Measurements from ENCODE around the gene CDH9. TPM values are rescaled to one million over a fixed set of nuclear protein-coding genes. Genes with fewer than 3 reads are reported as not detected.

CDH9 gene
- total RNA-seq, 1 donor from 2014 or later: not detected

DNA sequence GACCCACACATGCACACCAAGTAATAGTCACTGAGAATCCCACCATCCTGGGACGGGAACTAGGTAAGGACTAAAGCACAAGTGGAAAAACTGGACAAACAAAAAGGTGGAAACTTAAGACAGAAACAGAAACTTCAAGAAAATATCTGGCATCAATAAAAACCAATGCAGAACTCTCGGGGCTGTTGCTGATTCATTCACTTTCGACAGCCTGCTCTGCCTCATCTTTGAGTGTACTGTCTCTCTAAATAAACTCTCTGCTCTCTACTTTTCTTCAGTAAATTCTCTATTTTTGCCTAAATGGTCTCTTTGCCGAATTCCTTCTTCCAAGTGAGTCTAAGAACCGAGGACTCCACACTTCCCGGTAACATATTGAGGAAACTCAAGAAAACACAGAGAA is 116.9 kb downstream of the CDH9 start:
- Histone ChIP-seq H3K27ac (no peak overlapping the region), H3K27me3 (no peaks in the 10 kb centered on the region), H3K36me3 (no peaks in the 10 kb centered on the region), H3K4me3 (no peak overlapping the region), H3K9me3 (no peaks in the 10 kb centered on the region), H3K4me1 (no peaks in the 10 kb centered on the region)
- TF ChIP-seq, protein P1, sequence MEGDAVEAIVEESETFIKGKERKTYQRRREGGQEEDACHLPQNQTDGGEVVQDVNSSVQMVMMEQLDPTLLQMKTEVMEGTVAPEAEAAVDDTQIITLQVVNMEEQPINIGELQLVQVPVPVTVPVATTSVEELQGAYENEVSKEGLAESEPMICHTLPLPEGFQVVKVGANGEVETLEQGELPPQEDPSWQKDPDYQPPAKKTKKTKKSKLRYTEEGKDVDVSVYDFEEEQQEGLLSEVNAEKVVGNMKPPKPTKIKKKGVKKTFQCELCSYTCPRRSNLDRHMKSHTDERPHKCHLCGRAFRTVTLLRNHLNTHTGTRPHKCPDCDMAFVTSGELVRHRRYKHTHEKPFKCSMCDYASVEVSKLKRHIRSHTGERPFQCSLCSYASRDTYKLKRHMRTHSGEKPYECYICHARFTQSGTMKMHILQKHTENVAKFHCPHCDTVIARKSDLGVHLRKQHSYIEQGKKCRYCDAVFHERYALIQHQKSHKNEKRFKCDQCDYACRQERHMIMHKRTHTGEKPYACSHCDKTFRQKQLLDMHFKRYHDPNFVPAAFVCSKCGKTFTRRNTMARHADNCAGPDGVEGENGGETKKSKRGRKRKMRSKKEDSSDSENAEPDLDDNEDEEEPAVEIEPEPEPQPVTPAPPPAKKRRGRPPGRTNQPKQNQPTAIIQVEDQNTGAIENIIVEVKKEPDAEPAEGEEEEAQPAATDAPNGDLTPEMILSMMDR (IDR thresholded peaks at IDR 0.05): no peak
- ATAC-seq (no peak), DNase-seq (no peak)
- intact Hi-C loops (cut with DNase I): no loop called here

DNA sequence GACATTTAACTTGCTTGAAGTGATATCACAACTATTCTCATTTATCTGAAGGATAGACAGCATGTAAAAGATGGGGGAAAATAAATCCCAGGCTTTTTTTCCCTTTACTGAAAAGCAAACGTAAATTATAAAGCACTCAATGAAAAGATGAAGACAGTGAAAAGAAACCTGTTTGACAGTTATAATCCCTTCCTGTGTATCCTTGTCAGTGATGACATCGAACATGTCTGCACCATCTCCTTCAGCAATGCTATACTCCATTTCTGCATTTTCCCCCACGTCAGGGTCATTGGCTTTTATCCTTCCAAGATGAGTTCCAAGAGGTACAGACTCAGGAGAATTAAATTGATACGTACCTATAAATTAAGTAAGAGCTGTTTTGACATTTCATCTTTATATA is 134.9 kb downstream of the CDH9 start:
- H3K36me3 ChIP-seq: no peaks in the 10 kb centered on the region
- DNase-seq (no peak), ATAC-seq (no peak)
- intact Hi-C loops (cut with DNase I): no loop called here
- H3K27ac ChIP-seq: no peak overlapping the region
- no peaks in the 10 kb centered on the region for H3K4me1 ChIP-seq
- H3K9me3 ChIP-seq: no peaks in the 10 kb centered on the region
- no peak overlapping the region for H3K4me3 ChIP-seq
- no peaks in the 10 kb centered on the region for H3K27me3 ChIP-seq
- TF ChIP-seq, protein P1 (IDR thresholded peaks at IDR 0.05): no peak

DNA sequence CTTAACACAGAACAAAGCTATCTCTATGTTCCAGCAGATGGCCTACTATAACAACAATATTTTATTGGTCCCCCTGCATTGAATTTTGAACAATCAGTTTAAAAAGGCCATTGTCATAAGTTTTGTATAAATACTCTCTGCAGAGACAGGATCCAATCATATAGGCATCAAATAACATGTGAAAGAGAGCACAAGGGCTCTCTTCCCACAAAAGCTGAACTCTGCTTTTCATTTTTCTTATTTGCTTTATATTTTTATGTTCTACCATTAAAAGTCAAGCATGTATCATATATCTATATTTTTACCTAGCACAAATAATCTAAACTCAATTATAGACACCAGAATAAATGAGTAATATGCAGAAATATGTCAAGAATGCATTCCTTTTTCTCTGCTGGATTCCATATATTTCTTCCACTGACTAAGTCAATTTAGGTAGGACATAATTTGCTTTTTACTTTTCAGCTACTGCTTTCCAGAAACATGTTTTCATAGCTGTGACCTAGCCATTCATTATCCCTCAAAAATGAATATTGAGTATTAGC is 143.6 kb downstream of the CDH9 start:
- Histone ChIP-seq H3K4me3 (no peak overlapping the region), H3K9me3 (no peaks in the 10 kb centered on the region), H3K27ac (no peak overlapping the region), H3K4me1 (no peaks in the 10 kb centered on the region), H3K27me3 (no peaks in the 10 kb centered on the region), H3K36me3 (no peaks in the 10 kb centered on the region)
- intact Hi-C loops (cut with DNase I): no loop called here
- TF ChIP-seq, protein P1 (IDR thresholded peaks at IDR 0.05): no peak
- ATAC-seq (no peak), DNase-seq (no peak)

DNA sequence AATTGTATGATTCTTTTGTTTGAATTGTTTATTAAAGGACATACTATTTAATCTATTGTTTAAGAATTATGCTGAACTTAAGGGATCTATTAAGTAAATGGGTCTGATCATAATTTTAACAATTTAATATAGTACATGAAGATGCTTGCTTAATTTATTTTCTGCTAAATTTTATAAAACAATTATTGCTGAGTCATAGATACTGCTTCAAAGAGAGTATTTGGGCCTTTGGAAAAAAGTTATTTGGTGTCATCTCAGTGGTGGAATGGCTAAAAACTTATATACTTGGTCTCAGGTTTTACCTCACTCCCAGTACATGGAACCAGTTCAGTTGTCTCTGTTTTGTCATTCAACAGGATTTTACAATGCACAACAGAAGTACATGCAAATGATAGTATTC is 145.3 kb downstream of the CDH9 start:
- intact Hi-C loops (cut with DNase I): no loop called here
- TF ChIP-seq, protein P1 (IDR thresholded peaks at IDR 0.05): no peak
- H3K9me3 ChIP-seq: no peaks in the 10 kb centered on the region

DNA sequence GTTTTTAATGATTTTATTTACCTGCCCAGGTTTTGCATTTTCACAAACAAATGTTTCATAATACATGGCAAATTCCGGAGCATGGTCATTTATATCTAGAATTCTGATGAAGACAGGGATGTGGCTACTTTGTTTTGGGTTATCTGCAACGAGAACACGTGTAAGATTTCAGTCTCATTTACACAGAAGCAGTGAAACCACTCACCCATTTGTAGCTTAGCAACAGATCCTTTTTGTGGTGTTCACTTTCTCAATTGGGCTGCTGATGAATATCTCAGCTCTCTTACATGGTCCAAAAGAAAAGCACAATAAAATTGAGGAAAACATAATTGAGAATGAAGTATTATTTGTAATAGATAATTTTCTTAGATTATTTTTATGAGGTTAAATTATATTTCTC is 148.6 kb downstream of the CDH9 start:
- TF ChIP-seq, protein P1 (IDR thresholded peaks at IDR 0.05): no peak
- no peaks in the 10 kb centered on the region for H3K4me1 ChIP-seq
- H3K9me3 ChIP-seq: no peaks in the 10 kb centered on the region
- no peaks in the 10 kb centered on the region for H3K36me3 ChIP-seq
- no peak for DNase-seq
- no peak overlapping the region for H3K4me3 ChIP-seq
- no peaks in the 10 kb centered on the region for H3K27me3 ChIP-seq
- intact Hi-C loops (cut with DNase I): no loop called here
- ATAC-seq: no peak
- no peak overlapping the region for H3K27ac ChIP-seq

More for the DNA sequence above, 145.3 kb downstream of the CDH9 start:
- Histone ChIP-seq H3K4me3 (no peak overlapping the region), H3K36me3 (no peaks in the 10 kb centered on the region), H3K4me1 (no peaks in the 10 kb centered on the region), H3K27ac (no peak overlapping the region), H3K27me3 (no peaks in the 10 kb centered on the region)
- DNase-seq: no peak
- ATAC-seq: no peak

DNA sequence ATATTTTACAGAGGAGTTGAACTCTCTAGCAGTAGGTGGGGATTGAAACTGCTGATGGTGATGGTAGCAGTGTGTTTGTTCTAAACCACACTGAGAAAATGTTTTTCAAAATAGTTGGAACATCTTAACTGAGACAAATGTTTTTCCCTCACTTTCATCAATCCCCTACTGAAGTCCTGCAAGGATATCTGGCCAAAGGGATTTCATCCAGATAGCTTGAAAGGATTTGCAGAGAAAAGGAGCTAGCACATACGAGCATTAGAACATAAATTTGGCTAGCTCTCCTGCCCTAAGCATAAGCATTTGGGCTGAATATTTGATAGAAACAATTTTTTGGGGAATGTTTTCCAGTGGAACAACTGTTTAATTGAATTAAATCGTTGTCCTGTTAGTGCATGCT is 153.9 kb downstream of the CDH9 start:
- TF ChIP-seq, protein P1 (IDR thresholded peaks at IDR 0.05): no peak
- Histone ChIP-seq H3K4me1 (no peaks in the 10 kb centered on the region), H3K9me3 (no peaks in the 10 kb centered on the region), H3K36me3 (no peaks in the 10 kb centered on the region), H3K4me3 (no peak overlapping the region), H3K27ac (no peak overlapping the region), H3K27me3 (no peaks in the 10 kb centered on the region)
- no peak for DNase-seq
- intact Hi-C loops (cut with DNase I): no loop called here
- no peak for ATAC-seq

Measured in upper lobe of right lung (tissue), 1 donor.